Activated CD4-positive, alpha-beta T cell treated with anti-CD3 and anti-CD28 coated beads for 4 hours (primary cell): ENCODE measurements around the gene MEGF6.

Experiments used
- DNase-seq, 2 donors: peaks; one replicate each; pipeline ENCODE4 v3.0.0-alpha.2; 2020

The MEGF6 gene

DNA sequence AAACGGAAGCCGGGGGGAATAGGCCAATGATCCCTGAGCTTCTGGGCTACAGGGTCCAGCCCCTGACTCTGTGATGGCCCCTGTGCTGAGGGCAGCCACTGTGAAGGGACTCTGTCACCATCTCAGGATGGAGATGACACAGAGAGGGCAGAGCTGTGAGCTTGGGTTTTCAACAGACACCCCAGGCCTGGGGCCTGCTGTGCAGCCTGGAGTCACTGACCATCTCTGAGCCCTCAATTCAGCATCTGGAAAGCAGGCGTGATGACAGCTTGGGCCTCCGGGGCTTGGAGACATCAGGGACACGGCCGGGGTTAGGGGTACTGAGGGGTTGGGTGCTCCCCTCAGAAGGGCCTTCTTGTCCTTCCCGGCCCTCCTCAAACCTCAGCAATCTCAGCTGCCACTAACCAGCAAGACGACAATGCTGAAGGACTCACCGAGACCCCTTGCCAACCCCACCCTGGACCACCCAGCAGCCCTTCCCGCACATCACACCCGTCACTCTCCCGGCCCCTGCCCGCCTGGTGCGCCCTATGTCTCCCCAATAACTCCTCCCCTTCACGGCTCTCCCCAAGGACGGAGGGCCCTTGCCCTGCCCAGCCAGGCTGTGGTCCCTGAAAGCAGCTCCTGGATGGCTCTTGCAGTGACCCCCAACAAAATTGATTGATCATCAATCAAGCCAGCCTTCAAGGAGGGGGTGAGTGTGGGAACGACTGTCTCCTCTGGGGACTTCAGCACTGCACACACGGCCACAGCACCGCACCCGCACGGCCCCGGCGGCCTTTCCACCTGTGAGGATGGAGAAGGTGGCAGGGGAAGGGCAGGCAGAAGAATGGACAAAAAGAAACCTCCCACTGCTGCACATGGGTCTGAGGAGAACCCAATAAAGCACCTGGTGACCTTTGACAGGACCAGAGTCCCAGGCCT lies 4.3 kb downstream of the MEGF6 start:
- no peak for DNase-seq

GRCh38 chr1:3604997-3605823 lies 6.1 kb downstream of the MEGF6 start:
- no peak for DNase-seq

GRCh38 chr1:3604468-3604974 lies 6.8 kb downstream of the MEGF6 start:
- DNase-seq, result no peak

- no peak for DNase-seq
Observed at GRCh38 chr1:3603571-3604467, 7.5 kb downstream of the MEGF6 start.

- DNase-seq, result no peak
Observed at GRCh38 chr1:3603156-3603555, 8.2 kb downstream of the MEGF6 start.

GRCh38 chr1:3602375-3602774 lies 8.9 kb downstream of the MEGF6 start:
- DNase-seq, result no peak

- no peak for DNase-seq
Observed at GRCh38 chr1:3601743-3602142, 9.6 kb downstream of the MEGF6 start.

- no peak for DNase-seq
Observed at GRCh38 chr1:3600354-3600753, 11.0 kb downstream of the MEGF6 start.

- DNase-seq, result no peak
Observed at GRCh38 chr1:3599816-3600215, 11.5 kb downstream of the MEGF6 start.

DNA sequence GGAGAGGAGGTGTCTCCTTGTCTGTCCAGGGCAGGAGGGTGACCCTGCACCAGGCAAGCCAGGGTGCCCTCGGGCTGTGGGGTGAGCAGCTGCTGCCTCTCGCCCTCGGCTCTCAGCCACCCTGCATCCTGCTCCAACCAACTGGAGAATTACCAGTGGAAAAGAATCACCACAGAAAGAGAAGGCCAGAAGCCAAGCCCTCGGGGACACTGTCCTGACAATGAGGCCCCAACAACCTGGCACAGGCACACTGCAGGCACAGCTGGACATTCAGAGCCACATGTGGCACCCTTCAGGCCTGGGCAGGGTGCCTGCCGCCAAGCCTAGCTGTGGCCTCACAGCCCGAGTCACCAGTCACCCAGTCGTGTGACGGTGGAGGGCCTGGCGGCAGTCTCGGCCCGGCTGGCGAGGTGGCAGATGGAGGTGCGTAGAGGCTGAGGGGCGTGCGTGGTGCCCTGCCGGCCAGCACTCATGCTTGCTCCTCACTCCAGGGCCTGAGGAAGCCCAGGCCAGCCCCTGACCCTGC lies 12.0 kb downstream of the MEGF6 start:
- DNase-seq, result no peak

- DNase-seq, result no peak
Observed at GRCh38 chr1:3598522-3599285, 12.6 kb downstream of the MEGF6 start.

DNA sequence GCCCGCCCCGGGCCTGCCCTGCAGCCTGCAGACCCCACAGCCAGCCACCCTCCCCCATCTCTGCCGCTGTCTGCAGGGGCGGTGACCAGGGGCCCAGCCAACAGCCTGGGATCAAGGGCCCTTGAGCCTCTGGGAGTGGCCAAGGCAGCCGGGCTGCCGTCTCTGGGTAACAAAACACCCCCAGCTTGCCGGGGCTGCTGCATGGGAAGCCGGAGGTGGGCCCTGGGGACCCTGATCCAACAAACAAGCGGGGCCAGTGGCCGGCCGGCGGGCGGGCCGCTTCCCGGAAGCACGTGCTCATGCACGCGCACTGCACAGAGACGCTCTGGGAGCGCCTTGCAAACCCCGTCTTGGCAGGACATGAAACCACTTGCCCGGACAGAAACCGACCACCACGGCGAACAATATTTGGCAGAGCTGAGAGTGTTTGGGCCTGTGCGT lies 13.2 kb downstream of the MEGF6 start:
- DNase-seq, result no peak

DNA sequence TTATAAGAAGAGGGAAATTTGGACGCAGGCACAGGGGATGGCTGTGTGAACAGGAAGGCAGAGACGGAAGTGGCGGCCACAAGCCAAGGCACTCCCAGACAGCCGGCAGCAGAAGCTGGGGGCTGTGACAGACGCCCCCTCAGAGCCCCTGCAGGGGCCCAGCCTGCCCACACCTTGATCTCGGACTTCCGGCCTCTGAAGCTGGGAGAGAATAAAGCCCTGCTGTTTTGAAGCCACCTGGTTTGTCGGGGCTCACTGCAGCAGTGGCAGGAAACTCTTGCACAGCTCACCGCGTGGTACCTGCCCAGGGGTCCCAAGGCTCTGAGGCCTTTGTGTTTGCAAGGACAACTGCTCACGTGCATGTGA lies 13.7 kb downstream of the MEGF6 start:
- DNase-seq, result no peak

DNA sequence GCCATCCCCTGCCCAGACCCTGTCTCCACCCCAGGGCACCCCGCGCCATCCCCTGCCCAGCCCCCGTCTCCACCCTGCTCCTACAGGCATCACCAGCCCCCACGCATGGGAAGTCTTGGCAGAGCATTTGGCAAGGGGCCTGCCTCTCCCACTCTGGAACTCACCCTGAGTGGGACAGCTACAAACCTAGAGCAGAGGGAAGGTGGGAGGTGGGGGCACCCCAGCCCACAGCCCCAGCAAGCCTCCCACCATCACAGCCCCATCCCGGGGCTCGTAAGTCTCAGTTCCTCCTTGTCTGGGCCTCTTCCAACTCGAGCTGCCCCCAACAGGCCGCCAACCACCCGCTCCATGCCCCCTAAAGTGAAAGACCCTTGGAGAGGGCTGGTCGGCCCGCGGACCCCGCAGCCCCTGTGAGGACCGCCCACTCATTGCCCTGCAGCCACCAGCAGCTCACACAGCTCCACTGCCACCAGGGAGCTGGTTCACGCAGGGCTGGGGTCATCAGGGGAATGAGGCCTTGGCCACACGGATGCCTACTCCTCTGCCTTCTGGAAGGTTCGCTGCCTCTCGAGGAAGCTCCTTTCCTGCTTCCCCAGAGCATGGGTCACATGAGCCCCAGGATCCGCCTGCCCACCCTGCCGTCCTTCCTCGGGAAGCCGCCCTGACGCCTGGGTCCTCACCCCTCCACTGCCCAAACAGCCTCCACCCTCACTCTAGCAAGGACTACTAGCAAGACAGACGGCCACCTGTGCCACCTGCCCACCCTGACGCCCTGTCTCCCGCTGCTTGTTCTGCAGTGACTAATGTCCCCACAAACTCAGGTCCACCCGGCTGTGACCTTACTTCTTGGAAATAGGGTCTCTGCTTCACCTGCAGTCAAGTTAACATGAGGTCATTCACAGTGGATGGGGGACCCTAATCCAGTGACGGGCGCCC lies 14.4 kb downstream of the MEGF6 start:
- no peak for DNase-seq

DNA sequence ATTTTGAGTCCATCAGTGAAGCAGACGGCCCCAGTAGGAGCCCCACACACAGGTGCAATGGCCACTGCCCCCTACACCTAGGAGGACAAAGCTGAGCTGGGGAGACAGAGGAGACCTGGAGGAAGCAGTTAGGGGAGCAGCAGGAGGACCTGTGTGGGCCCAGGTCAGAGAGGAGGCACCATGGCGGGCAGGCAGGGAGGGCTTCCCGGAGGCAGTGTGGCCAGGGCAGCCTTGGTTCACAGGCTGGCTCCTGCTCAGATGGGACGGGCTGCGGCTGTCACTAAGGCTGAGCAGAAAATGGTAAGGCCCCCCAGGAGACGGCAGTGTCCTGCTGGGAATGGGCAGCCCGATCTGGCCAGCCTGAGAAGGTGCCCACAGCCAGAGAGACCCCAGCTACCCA lies 15.4 kb downstream of the MEGF6 start:
- no peak for DNase-seq

- no peak for DNase-seq
Observed at GRCh38 chr1:3594706-3595377, 16.5 kb downstream of the MEGF6 start.

GRCh38 chr1:3593745-3594144 lies 17.6 kb downstream of the MEGF6 start:
- DNase-seq, result no peak

- DNase-seq, result no peak
Observed at GRCh38 chr1:3593334-3593733, 18.0 kb downstream of the MEGF6 start.

GRCh38 chr1:3590951-3591865 lies 20.1 kb downstream of the MEGF6 start:
- no peak for DNase-seq
